SK-N-MC (cell line): ENCODE measurements around the gene CARMIL1.

Source experiments
- FOXP2 ChIP-seq: optimal IDR thresholded peaks from 2 replicates; pipeline ENCODE3; 2011; ENCODE audit warnings: mild to moderate bottlenecking, moderate library complexity; ENCODE audit not compliant: insufficient read depth; ENCODE audit errors: extremely low read length, control extremely low read depth
- POLR2AphosphoS5 ChIP-seq: IDR thresholded peaks from 2 replicates; pipeline ENCODE4 v1.6.1; 2012; ENCODE audit warnings: mild to moderate bottlenecking, low read depth, low read length, borderline replicate concordance

DNA sequence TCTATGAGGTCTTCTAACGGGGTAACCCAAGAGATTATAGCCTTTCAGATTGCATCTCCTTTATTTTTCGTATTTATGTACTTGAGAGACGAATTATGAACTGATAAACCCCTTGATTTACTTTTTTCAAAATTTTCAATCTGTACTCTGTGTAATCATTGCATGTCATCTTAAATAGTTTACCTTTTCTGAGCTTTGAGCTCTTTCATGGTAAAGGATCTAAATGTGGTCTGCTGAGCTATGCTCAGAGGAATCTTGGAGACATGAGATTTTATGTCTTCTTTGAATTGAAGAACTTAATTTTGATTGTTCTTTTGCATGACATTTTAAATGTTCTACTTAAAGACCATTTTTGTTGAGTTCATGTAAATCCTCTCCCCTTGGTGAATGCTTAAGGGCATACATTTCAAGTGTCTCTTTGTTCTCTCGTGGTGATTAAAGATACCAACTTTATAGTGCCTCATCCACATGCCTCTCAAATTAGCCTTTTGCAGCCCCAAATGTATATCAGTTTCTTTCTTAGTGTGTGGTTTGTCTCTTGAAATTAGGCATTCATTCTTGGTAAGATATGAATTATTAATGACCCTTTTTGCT lies 256.6 kb downstream of the CARMIL1 start:
- TF ChIP-seq FOXP2 (no peak), POLR2AphosphoS5 (no peak)
